NCI-H1417 treated with DMSO at 0.1 percent for 48 hours (cell line): Measurements from ENCODE around the gene DDX47.
"Not testable (repeated sequence)": the region's sequence is repeated elsewhere in the genome, so short reads cannot be mapped to it uniquely, and the experiment has no call there.

ENCODE experiments used
- DNase-seq: peaks from one replicate; lab custom pipeline; 2025; lab: John Stamatoyannopoulos, UW

Gene DDX47

GRCh38 chr12:12874029-12874428 is 60.9 kb downstream of the DDX47 start:
- no peak for DNase-seq

- not testable (repeated sequence) for DNase-seq
Measured at GRCh38 chr12:12875301-12875700, 62.2 kb downstream of the DDX47 start.

- no peak for DNase-seq
Measured at GRCh38 chr12:12877153-12877768, 64.1 kb downstream of the DDX47 start.

- no peak for DNase-seq
Measured at GRCh38 chr12:12877781-12878455, 64.8 kb downstream of the DDX47 start.
